Activated naive CD4-positive, alpha-beta T cell treated with Interleukin-2 at 50 U/mL for 16 hours (primary cell): Measurements from ENCODE around the gene GATA2.

Source experiments
- DNase-seq: peaks from one replicate; pipeline ENCODE4 v3.0.0-alpha.2; 2020

Gene GATA2

DNA sequence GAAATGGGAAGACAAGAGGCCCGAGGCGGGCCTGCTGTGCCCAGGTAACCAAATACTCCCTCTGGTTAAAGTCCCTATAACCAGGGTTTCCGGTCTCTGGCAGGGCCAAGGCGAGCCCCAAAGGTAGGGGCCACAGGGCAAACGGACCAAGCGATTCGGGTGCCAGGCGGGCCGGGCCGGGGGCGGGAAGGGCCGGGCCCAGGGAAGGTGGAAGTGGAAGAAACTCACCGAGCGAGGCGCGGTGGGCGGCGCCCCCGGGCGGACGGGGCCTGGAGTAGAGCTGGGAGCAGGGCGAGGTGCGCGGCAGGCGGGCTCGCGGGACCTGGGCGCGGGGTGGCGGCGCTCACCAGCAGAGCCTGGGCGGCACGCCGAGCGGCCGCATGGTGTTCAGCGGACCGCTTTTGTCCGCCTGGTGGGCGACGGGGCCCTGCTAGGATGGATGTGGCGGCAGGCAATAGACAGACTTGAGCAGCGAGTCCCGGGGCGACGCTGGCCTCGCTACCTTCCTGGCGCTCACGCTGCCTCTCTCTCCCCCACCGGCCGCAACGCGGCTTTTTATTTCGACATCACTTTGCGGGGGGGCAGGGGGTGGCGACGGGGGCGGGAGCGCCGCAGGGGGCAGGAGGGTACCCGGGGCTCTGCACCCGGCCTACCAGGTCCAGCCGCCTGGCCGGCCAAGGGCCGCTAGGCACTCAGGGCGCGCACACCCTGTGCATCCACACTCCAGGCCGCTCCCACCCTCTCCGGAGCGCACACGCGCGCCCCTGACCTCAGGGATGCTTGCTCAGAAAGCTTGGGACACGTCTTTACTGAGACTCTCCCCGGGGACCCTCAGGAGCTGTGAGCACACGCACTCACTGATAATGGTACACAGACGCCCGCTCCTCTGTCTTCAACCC is at the start of gene GATA2:
TSS of gene GATA2 (minus strand) at position 531 of the 899 bp plus-strand sequence. CDS start 6,170 bp downstream, outside the sequence.
- peak; percentile 25 for DNase-seq

DNA sequence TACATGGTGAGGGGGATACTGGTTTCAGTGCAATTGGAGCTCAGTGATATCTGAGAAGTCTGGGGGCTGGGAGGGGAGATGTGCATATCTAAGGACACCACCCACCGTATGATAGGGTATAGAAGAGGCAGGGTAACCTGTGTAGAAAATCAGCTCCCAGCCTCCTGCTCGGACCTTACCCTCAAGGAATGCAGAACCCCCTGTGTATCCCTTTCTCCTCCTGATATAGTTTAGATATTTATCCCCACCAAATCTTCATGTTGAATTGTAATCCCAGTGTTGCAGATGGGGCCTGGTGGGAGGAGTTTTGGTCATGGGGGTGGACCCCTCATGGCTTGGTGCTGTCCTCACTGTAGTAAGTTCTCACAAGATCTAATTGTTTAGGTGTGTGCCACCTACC is 48.2 kb upstream of the GATA2 start:
- DNase-seq, result no peak

DNA sequence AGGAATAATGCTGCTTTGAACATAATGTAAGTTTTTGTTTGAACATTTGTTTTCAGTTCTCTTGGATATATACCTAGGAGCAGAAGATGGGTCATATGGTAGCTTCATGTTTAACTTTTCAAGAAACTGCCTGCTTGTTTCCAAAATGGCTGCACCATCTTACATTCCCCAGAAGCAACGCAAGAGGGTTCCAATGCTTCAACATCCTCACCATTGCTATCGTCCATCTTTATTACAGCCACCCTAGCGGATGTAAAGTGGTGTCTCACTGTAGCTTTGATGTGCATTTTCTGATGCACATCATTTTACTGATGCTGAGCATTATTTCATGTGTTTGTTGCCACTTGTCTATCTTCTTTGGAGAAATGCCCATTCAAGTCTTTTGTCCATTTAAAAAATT is 46.4 kb upstream of the GATA2 start:
- no peak for DNase-seq

DNA sequence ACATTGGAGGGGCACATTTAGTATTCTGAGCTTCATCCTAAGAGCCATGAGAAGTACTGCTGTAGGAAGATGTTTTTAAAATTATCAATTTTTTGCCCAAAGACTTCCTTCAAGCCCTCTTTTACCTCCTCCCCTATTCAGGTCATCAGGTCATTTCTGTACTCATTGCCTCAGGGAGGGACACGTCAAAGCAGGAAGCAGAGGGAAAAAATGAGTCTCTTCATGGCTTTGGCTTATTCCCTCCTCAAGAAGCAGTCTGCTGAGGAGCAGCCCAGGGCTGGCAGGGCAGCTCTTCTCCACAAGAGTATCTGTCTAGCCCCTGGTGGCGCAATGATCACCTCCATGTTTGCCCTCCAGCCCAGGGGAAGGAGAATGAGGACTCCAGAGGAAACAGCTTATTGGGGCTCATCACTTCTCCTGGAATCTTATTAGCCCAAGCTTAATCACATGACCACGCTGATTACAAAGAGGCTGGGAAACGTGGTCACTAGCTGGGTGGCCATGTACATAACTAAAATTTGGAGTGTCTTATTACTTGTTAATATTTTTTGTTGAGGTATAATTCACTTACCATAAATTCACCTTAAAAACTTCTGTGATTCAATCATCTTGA is 44.2 kb upstream of the GATA2 start:
- no peak for DNase-seq

GRCh38 chr3:128532012-128532983 is 39.3 kb upstream of the GATA2 start:
- DNase-seq, result no peak

DNA sequence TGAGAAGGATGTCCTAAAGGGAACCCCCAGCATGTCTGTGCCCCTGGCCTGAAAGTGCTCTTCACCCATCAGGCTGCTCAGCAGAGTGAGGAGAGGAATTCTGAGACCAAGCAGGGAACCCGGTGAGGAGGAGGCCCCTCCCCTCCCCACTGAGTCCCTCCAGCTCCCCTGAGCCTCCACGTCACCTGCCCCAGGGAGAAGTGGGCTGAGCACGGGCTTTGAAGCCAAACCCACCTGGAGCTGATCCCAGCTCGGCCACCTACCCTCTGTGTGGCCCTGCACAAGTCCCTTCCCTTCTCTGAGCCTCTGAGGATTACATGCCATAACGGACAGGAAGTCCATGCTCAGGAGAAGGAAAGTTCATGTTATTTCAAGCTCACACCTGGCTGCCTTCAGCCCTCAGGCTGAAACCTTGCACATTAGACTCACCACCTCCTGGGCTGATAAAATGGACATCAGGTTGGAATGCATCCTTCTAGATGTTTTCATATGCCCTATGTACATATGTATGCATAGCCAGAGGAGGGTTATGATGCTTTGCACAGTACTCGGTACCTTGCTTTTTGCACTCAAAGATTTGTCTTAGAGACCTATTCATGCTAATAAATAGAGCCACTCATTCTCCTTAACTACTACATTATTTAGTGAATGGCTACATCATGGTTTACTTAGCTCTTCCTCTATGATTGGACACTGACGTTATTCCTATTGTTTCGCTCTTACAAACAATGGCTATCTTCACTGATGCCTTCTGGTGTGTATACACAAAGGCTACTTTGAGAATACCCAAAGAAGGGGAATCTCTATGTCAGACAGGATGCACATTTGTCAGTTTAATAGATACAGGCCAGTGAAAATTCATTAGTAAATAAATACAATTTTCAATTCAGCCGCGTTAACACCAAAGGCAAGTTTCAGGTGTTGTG is 31.6 kb upstream of the GATA2 start:
- DNase-seq, result no peak

DNA sequence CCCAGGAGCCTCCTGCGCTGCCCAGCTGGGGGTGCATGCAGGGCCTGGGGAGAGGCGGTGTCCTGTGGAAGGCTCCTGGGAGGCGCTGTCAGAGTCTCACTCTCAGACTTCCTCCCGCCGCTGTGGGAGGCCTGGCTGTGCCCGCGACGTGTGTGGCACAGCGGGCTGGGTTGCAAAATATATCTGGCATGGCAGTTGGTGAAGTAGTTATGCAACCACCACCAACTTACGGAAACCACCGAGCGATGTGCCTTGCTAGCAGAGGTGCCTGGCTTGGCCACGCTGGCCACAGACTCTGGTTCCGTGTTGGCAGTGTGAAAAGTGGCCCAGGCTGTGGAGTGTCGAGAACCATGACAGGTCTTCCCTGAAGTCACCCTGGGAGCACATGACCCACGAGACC is 30.6 kb upstream of the GATA2 start:
- no peak for DNase-seq

DNA sequence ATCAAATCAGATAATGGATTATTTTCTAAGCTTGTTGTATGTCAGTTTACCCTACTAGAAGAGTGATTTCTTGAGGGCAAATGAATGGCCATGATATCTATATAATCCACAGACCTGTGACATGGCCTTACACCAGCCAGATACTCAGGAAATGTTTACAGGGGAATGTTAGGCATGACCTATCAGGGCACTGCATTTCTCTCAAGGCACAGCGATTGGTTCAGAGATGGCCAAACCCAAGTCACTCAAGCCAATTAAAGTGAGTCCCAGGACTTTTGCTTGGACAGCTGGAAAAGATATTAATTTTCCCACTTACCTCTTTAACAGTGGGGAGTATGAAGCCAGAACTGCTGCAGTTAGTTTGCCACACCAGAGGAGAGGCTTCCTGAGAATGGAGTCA is 28.7 kb upstream of the GATA2 start:
- no peak for DNase-seq

DNA sequence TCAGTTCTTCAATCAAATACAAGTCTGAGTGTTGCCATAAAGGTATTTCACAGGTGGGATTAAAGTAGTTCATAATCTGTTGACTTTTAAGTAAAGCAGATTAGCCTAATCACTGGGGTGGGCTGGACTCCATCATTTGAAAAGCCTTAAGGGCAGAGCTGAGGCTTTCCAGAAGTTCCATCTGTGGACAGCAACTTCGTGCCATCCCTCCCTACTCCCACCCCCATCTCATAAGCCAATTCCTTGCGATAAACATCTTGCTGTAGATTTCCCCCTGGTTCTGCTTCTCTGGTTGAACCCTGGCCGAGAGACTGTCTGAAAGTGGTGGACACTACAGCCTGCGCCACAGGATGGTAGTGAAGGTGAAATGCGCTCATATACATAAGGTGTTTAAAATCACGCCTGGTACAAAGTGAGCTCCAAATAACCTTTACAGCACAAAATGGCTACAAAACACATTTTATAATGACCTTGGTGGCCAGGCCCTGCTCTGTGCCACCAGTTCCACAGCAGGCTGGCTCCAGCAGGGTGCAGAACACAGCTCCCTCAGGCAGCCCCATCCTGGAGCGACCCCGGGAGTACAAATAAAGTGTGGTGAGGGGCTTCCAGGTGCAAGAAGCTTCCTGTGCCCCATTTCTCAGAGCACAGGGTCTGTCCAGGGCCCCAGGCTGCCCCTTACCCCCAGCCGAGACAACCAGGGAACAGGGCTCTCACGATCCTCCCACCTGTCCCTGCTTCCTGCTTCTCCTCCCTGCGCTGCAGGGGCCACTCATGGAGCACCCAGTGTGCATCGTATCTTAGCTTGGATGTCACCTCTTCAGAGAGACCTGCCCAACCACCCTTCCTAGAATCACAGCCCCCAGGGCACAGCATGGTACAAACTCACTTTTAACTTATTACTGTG is 25.8 kb upstream of the GATA2 start:
- no peak for DNase-seq

GRCh38 chr3:128517648-128518047 is 24.6 kb upstream of the GATA2 start:
- no peak for DNase-seq

GRCh38 chr3:128515967-128516366 is 23.0 kb upstream of the GATA2 start:
- no peak for DNase-seq

DNA sequence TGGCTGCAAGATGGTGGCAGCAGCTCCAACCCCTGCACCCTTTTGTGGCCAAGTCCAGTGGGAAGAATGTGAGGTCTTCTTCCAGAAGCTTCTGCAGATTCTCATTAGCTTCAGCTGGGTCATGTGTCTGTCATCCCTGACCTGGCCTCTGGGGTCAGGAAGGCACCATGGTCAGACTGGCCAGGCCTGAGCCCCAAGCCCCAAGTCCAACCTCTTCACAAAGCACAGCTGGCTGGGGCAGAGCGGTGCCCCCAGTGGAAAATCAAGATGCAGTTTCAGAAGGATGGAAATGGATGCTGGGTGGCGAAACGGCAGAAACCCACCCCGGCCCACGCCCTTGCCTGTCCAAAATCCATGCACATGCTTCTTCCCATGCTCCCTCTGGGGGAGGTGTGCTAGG is 15.9 kb upstream of the GATA2 start:
- no peak for DNase-seq

DNA sequence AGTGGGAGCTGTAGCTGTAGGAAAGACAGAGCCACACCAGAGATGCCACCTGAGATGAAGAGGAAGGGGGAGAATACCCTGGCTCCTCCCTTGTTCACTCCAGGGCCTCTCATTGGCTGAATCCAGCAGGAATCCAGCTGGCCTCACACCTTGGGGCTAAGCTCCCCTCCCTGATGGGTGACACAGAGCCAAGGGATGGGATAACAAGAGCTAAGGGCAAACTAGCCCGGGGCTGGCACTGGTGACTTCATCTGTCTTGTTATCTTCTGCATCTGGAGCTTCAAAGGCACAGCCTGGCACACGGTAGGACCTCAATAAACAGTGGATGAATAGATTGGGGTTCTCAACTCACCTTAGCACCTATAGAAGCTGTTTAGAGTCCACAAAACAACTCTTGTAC is 13.8 kb upstream of the GATA2 start:
- no peak for DNase-seq

GRCh38 chr3:128505771-128506170 is 12.8 kb upstream of the GATA2 start:
- no peak for DNase-seq

DNA sequence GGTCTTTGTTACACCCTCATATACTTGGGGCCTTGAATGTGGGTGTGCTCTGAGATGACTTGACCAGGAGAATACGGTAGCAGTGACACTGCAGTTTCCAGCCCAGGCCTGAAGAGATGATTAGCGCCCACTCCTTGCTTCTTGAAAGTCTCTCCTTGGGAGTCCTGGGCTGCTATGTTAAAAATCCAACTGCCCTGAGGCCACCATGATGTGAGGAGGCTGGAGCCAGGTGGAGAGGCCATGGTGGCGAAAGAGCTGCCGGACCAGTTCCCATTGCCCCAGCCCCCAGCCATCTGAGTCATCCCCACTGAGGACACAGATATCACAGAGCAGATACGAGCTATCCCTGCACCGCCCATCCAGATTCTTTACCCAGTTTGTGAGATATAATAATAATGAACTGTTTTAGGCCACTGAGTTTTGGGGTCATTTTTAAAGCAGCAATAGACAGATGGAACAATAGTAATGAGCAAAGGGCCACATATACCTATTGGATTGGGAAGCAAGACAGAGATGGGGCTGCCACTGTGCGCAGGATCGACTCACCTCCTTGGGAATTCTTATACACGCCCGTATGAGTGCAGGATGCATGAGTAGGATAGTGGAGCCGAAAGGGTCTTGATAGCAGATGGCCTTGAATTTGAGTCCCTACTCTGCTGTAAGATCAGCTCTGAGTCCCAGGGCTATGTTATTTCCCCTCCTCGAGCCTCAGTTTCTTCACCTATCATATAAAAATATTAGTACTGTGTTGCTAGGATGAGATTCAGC is 12.1 kb upstream of the GATA2 start:
- no peak for DNase-seq

DNA sequence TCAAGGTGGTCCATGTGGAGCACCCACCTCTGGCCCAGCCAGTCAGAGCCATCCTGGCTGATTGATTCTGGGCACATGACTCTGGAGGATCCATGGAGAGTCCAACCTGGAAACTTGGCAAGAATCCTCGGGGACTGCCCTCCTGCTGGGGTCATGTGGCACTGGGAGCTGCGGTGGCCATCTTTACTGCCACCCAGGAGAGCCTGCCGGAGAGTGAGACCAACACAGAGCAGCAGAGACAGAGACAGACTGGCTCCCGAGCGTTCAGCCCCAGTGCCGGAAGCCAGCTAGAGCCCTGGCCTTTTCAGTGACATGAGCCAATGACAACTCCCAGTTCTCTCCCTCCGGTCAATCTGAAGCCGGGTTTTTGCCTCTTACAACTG is 11.5 kb upstream of the GATA2 start:
- DNase-seq, result no peak

DNA sequence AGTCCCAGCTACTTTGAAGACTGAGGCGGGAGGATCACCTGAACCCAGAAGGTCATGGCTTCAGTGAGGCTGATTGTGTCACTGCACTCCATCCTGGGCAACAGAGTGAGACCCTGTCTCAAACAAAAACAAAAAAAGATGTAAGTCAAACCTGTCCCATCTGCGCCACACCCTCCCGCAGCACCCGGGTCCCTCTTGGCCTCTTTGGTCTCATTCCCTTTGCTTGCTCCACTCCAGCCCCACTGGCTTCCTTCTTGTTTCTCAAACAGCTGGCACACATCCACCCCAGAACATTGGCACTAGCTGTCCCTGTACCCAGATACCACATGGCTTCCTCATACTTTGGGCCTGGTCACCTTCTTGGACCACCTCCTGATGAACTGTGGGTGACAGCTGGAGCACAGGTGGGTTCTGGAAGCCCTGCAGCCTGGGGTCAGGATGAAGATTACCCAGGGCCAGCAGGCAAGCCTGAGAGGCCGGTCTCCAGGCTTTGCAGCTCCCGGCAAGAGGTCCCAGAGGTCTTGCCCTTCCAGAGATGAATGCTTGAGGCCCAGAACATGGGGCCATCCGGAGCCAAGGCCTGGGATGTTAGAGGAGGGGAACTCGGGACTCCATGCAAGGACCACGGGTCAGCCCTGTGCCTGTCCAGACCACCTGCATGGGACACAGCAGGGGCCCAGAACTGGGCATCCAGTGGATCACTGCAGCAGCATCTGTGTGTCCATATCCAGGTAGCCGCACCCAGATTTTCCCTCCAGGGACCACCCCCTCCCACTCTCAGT is 10.9 kb upstream of the GATA2 start:
- no peak for DNase-seq

DNA sequence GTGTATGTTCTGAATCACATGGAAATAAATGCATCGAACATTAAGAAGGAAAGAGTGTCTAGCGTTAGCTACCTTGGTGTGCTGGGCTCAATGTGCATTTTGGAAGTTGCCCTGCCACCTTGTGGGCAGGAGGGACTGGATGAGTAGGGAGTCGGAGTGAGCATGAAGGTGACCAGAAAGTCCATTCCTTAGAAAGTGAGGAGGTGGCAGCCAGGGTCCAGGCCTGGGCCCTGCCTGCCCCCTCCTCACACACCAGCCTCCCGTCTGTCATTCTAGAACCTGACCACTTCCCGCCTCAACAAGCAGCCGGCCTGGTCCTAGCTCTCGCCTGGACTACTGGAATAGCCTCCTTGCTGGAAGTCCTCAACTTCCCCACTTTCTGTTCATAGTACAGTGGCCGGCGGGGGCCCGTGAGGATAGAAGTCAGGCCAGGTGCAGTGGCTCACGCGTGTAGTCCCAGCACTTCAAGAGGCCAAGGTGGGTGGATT is 10.2 kb upstream of the GATA2 start:
- no peak for DNase-seq

DNA sequence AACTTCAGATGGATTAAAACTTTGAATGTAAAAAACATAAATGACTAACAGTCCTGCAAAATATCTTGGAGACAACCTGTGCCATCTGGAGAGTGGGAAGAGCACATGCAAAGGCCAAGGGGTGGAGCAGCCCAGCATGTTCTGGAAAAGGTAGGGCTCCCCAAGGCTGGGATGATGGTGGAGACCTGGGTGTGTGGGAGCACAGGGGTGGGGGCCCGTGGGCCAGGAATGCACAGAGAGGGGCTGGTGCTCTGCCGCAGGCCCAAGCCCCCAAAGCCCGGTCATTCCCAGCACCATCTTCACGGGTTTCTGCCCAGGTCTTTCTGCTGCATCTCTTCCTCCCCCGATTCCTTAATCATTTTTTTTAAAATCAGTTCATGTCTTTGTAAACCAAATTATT is 9.7 kb upstream of the GATA2 start:
- no peak for DNase-seq
